OCI-LY1 (cell line): ENCODE data around the gene SYCP2L.

Experiments used
- H2AFZ ChIP-seq: fragments of 200-600 bp; sonication (generic), shearing (Covaris generic); 2 replicates; pipeline ENCODE4 v1.6.0; 2014; ENCODE audit warnings: antibody characterized with exemption, mild to moderate bottlenecking, low read length
- H3F3A ChIP-seq: fragments of 200-600 bp; sonication (generic), shearing (Covaris generic); 2 replicates; pipeline ENCODE4 v1.6.0; 2014; ENCODE audit warnings: mild to moderate bottlenecking, antibody characterized with exemption, low read length, moderate library complexity; ENCODE audit not compliant: insufficient read depth
- H3K27ac ChIP-seq: fragments of 200-600 bp; sonication (generic); 2 replicates; pipeline ENCODE4 v1.5.1; 2014; ENCODE audit warnings: low read length, mixed run types, mild to moderate bottlenecking, low read depth; ENCODE audit not compliant: poor library complexity, severe bottlenecking
- H3K27me3 ChIP-seq: fragments of 200-600 bp; sonication (generic); 2 replicates; pipeline ENCODE4 v1.6.0; 2014; ENCODE audit warnings: antibody characterized with exemption, mild to moderate bottlenecking, low read length, moderate library complexity; ENCODE audit not compliant: insufficient read depth
- H3K36me3 ChIP-seq: fragments of 200-600 bp; sonication (generic); 2 replicates; pipeline ENCODE4 v1.6.1; 2014; ENCODE audit warnings: mild to moderate bottlenecking, antibody characterized with exemption, low read length, moderate library complexity, mixed read lengths; ENCODE audit not compliant: insufficient read depth
- H3K4me1 ChIP-seq: fragments of 200-600 bp; sonication (generic); 2 replicates; pipeline ENCODE4 v1.5.1; 2014; ENCODE audit warnings: mild to moderate bottlenecking, low read length, moderate library complexity; ENCODE audit not compliant: insufficient read depth, severe bottlenecking
- H3K4me2 ChIP-seq: fragments of 200-600 bp; sonication (generic), shearing (Covaris generic); 2 replicates; pipeline ENCODE4 v1.6.1; 2014; ENCODE audit warnings: low read length
- H3K4me3 ChIP-seq: fragments of 200-600 bp; sonication (generic); 2 replicates; pipeline ENCODE4 v1.5.1; 2014; ENCODE audit warnings: low read length, low read depth, mild to moderate bottlenecking, mixed read lengths; ENCODE audit not compliant: poor library complexity, severe bottlenecking
- H3K79me2 ChIP-seq: fragments of 200-600 bp; shearing (Covaris generic); 2 replicates; pipeline ENCODE4 v1.6.1; 2016; ENCODE audit warnings: mixed run types, low read length, mixed read lengths; ENCODE audit not compliant: insufficient read depth
- H3K9ac ChIP-seq: fragments of 200-600 bp; sonication (generic), shearing (Covaris generic); 2 replicates; pipeline ENCODE4 v1.6.1; 2014; ENCODE audit warnings: mild to moderate bottlenecking, low read length, mixed read lengths
- H3K9me2 ChIP-seq: fragments of 200-600 bp; sonication (generic), shearing (Covaris generic); 2 replicates; pipeline ENCODE4 v1.6.1; 2014; ENCODE audit warnings: low read depth, mild to moderate bottlenecking, low read length, mixed read lengths
- H3K9me3 ChIP-seq: fragments of 200-600 bp; shearing (Covaris generic); 2 replicates; pipeline ENCODE4 v1.6.1; 2014; ENCODE audit warnings: low read length, mixed read lengths
- H4K20me1 ChIP-seq: fragments of 200-600 bp; sonication (generic), shearing (Covaris generic); 2 replicates; pipeline ENCODE4 v1.6.0; 2016; ENCODE audit warnings: mild to moderate bottlenecking, low read length; ENCODE audit not compliant: insufficient read depth
- EZH2 ChIP-seq: fragments of 200-600 bp; sonication (generic), shearing (Covaris generic); IDR thresholded peaks from 2 replicates; pipeline ENCODE4 v1.8.0; 2017; ENCODE audit warnings: borderline replicate concordance, mixed run types, mild to moderate bottlenecking, antibody characterized with exemption, low read length, moderate library complexity, mixed read lengths
- TF ChIP-seq, protein P1 (sequence below): fragments of 200-600 bp; sonication (generic), shearing (Covaris generic); IDR thresholded peaks from 2 replicates; pipeline ENCODE4 v1.5.1; 2017; ENCODE audit warnings: mild to moderate bottlenecking, antibody characterized with exemption, low read length, moderate library complexity, mixed read lengths

The SYCP2L gene

DNA sequence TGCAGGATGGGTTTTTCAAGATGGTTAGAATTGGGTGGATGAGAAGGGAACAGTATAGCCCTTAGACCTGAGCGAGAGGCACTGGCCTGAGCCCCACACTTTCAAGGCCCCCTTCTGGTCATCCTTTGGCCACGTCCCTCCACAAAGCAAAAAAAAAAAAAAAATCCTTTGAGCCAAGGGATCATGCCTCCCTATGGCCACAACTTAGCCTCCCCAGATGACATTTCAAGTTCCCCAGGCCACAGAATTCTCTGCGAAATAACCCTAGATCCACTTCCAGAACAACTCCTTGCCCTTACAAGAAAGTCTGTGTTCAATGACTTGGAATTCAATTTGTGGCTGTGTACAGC is 126.8 kb downstream of the SYCP2L start:
- no peak for TF ChIP-seq EZH2
- TF ChIP-seq, protein P1, sequence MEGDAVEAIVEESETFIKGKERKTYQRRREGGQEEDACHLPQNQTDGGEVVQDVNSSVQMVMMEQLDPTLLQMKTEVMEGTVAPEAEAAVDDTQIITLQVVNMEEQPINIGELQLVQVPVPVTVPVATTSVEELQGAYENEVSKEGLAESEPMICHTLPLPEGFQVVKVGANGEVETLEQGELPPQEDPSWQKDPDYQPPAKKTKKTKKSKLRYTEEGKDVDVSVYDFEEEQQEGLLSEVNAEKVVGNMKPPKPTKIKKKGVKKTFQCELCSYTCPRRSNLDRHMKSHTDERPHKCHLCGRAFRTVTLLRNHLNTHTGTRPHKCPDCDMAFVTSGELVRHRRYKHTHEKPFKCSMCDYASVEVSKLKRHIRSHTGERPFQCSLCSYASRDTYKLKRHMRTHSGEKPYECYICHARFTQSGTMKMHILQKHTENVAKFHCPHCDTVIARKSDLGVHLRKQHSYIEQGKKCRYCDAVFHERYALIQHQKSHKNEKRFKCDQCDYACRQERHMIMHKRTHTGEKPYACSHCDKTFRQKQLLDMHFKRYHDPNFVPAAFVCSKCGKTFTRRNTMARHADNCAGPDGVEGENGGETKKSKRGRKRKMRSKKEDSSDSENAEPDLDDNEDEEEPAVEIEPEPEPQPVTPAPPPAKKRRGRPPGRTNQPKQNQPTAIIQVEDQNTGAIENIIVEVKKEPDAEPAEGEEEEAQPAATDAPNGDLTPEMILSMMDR = no peak

DNA sequence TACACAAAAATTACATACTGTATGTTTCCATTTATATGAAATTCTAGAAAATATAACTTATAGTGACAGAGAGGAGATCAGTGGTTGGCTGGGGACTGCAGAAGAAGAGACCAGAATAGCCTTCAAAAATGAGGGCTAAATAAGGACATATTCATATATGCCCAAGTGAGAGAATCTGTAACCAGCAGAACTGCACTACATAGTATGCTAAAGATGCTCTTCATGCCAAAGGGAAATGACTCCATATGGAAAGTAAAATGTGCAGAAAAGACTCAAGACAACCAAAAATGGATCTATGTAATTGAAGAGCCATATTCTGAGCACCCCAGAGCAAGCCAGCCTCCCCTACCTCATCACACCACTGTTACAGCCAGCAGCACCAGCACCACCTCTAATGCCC is 128.2 kb downstream of the SYCP2L start:
- H3K36me3 ChIP-seq = no peaks in the 10 kb centered on the region
- H3K4me2 ChIP-seq = no peak overlapping the region
- no peak overlapping the region for H3K9ac ChIP-seq
- no peak overlapping the region for H2AFZ ChIP-seq
- H3F3A ChIP-seq = no peaks in the 10 kb centered on the region
- H3K27ac ChIP-seq = no peak overlapping the region
- no peaks in the 10 kb centered on the region for H3K9me3 ChIP-seq
- H3K27me3 ChIP-seq = no peaks in the 10 kb centered on the region
- no peaks in the 10 kb centered on the region for H4K20me1 ChIP-seq
- no peaks in the 10 kb centered on the region for H3K9me2 ChIP-seq
- H3K4me1 ChIP-seq = no peaks in the 10 kb centered on the region
- no peak overlapping the region for H3K4me3 ChIP-seq
- no peaks in the 10 kb centered on the region for H3K79me2 ChIP-seq
- TF ChIP-seq, protein P1 = no peak
- no peak for TF ChIP-seq EZH2

More for the DNA sequence above, 126.8 kb downstream of the SYCP2L start:
- Histone ChIP-seq H3K27me3 (no peaks in the 10 kb centered on the region), H3K9me3 (no peaks in the 10 kb centered on the region), H4K20me1 (no peaks in the 10 kb centered on the region), H3K4me3 (no peak overlapping the region), H2AFZ (no peak overlapping the region), H3F3A (no peaks in the 10 kb centered on the region), H3K9me2 (no peaks in the 10 kb centered on the region), H3K36me3 (no peaks in the 10 kb centered on the region), H3K9ac (no peak overlapping the region), H3K4me2 (no peak overlapping the region), H3K79me2 (no peaks in the 10 kb centered on the region), H3K27ac (no peak overlapping the region), H3K4me1 (no peaks in the 10 kb centered on the region)

DNA sequence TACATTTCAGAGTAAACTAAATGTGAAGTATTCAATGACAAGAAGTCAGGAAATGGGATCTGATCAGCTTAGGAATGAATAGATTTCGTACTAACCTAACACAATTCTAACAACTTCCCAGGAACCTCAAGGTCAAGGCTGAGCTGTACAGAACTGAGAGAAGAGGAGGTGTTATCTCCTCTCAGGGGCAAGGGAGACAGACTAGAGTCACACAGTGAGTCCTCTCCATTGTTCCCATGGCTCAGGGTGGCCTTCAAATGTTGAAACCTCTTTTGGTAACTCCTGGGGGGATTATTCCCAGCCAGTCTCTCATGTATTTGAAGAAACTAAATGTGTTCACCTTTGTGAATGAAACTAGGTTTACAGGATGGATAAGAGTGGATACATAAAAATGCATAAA is 129.6 kb downstream of the SYCP2L start:
- no peak overlapping the region for H3K4me3 ChIP-seq
- H2AFZ ChIP-seq = no peak overlapping the region
- H3K79me2 ChIP-seq = no peaks in the 10 kb centered on the region
- H3K9ac ChIP-seq = no peak overlapping the region
- no peaks in the 10 kb centered on the region for H3K9me2 ChIP-seq
- H3F3A ChIP-seq = no peaks in the 10 kb centered on the region
- no peaks in the 10 kb centered on the region for H3K4me1 ChIP-seq
- H3K27ac ChIP-seq = no peak overlapping the region
- no peak overlapping the region for H3K4me2 ChIP-seq
- no peaks in the 10 kb centered on the region for H3K36me3 ChIP-seq
- TF ChIP-seq, protein P1 = no peak
- no peak for TF ChIP-seq EZH2
- H3K9me3 ChIP-seq = no peaks in the 10 kb centered on the region
- H3K27me3 ChIP-seq = no peaks in the 10 kb centered on the region
- no peaks in the 10 kb centered on the region for H4K20me1 ChIP-seq
